Measurements from ENCODE around the gene TAC3. TPM values are rescaled to one million over a fixed set of nuclear protein-coding genes. Genes with fewer than 3 reads are reported as not detected.

TAC3 gene
- total and polyA plus RNA-seq, 4 donors, result not detected

DNA sequence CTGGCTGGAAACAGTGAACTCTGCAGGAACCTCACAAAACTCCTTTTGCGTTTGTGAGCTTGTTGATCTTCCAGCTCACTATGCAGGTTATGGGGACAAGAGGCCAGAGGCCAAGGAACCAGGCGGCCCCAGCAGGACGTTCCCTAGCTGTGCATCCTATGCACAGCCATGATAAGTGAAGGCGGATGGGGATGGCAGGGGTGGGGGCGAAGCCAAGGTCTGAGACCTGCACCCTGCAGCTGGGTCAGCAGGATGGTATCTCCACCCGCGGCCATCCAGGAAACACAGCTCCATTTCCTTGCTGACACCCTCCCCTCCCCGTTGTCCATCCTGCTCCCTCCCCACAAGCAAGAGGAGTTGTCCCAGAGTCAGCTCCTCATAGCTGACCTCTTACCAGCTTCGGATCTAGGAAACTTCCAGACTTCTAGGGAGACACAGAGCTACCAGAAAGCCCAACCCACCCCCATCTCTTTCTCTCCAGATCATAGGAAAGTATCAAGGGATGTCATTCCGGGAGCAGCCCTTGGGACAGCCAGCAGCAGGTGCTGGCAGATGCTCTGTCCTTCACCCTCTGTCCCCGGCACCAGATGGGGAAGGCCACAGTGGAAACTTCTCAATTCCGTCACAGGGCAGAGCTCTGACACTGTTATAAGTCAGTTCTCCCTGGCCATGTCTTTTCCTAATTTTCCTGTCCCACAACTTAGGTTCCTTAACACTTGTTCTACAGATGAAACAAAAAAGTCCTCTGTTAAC lies 19.4 kb downstream of the TAC3 start:
- H3K27ac ChIP-seq (ENCODE audit: low read depth in 1 of 2, low read length in 1 of 2), result no peak overlapping the region
- no peak for ATAC-seq (ENCODE audit: insufficient read depth, low FRiP score)
- WGBS, 2 donors, result 64 to 80% methylated on average over 11 to 12 of the region's 12 CpGs

DNA sequence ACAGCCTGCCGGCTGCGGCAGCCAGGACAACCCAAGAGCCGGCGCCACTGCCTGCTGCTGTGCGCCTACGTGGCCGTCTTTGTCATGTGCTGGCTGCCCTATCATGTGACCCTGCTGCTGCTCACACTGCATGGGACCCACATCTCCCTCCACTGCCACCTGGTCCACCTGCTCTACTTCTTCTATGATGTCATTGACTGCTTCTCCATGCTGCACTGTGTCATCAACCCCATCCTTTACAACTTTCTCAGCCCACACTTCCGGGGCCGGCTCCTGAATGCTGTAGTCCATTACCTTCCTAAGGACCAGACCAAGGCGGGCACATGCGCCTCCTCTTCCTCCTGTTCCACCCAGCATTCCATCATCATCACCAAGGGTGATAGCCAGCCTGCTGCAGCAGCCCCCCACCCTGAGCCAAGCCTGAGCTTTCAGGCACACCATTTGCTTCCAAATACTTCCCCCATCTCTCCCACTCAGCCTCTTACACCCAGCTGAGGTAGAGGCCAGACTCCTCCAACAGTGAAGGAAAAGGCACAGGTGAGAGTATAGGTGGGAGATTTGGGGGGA lies 20.3 kb downstream of the TAC3 start:
- ATAC-seq (ENCODE audit: insufficient read depth, low FRiP score) (no peak), DNase-seq (no peak)
- WGBS, 2 donors, result 92 to 93% methylated on average over 11 of the region's 11 CpGs
- Histone ChIP-seq H3K27me3 (ENCODE audit: control insufficient read depth in 3 of 3, insufficient read depth in 3 of 3, low read length in 2 of 3) (no peaks in the 10 kb centered on the region), H3K27ac (ENCODE audit: low read depth in 1 of 2, low read length in 1 of 2) (no peak overlapping the region), H3K36me3 (ENCODE audit: control insufficient read depth in 4 of 4, insufficient read depth in 4 of 4, low read length in 4 of 4) (peaks cover 0 to 6% (median 0%) of the 10 kb centered on the region in 4 donors), H3K4me3 (no peak overlapping the region), H3K9me3 (ENCODE audit: control insufficient read depth in 4 of 4, insufficient read depth in 3 of 4, low read length in 3 of 4) (no peaks in the 10 kb centered on the region), H3K4me1 (ENCODE audit: control insufficient read depth in 5 of 5, insufficient read depth in 5 of 5, low read length in 5 of 5) (peaks cover 0 to 17% (median 2%) of the 10 kb centered on the region in 5 donors), H3K9ac (ENCODE audit: insufficient read depth in 1 of 2, low read length in 2 of 2) (no peak overlapping the region)
- TF ChIP-seq, protein P1, sequence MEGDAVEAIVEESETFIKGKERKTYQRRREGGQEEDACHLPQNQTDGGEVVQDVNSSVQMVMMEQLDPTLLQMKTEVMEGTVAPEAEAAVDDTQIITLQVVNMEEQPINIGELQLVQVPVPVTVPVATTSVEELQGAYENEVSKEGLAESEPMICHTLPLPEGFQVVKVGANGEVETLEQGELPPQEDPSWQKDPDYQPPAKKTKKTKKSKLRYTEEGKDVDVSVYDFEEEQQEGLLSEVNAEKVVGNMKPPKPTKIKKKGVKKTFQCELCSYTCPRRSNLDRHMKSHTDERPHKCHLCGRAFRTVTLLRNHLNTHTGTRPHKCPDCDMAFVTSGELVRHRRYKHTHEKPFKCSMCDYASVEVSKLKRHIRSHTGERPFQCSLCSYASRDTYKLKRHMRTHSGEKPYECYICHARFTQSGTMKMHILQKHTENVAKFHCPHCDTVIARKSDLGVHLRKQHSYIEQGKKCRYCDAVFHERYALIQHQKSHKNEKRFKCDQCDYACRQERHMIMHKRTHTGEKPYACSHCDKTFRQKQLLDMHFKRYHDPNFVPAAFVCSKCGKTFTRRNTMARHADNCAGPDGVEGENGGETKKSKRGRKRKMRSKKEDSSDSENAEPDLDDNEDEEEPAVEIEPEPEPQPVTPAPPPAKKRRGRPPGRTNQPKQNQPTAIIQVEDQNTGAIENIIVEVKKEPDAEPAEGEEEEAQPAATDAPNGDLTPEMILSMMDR (IDR thresholded peaks at IDR 0.05; ENCODE audit: control extremely low read depth, extremely low read depth), result no peak

More for the DNA sequence above, 19.4 kb downstream of the TAC3 start:
- Histone ChIP-seq H3K36me3 (ENCODE audit: control insufficient read depth in 4 of 4, insufficient read depth in 4 of 4, low read length in 4 of 4) (peaks cover 0 to 11% (median 3%) of the 10 kb centered on the region in 4 donors), H3K9ac (ENCODE audit: insufficient read depth in 1 of 2, low read length in 2 of 2) (no peak overlapping the region), H3K27me3 (ENCODE audit: control insufficient read depth in 3 of 3, insufficient read depth in 3 of 3, low read length in 2 of 3) (no peaks in the 10 kb centered on the region), H3K9me3 (ENCODE audit: control insufficient read depth in 4 of 4, insufficient read depth in 3 of 4, low read length in 3 of 4) (no peaks in the 10 kb centered on the region), H3K4me3 (no peak overlapping the region), H3K4me1 (ENCODE audit: control insufficient read depth in 5 of 5, insufficient read depth in 5 of 5, low read length in 5 of 5) (peaks cover 0 to 18% (median 0%) of the 10 kb centered on the region in 5 donors)
- peak in 2 of 3 donors; percentile 4 to 33 for DNase-seq
- TF ChIP-seq, protein P1 (IDR thresholded peaks at IDR 0.05; ENCODE audit: control extremely low read depth, extremely low read depth), result no peak

DNA sequence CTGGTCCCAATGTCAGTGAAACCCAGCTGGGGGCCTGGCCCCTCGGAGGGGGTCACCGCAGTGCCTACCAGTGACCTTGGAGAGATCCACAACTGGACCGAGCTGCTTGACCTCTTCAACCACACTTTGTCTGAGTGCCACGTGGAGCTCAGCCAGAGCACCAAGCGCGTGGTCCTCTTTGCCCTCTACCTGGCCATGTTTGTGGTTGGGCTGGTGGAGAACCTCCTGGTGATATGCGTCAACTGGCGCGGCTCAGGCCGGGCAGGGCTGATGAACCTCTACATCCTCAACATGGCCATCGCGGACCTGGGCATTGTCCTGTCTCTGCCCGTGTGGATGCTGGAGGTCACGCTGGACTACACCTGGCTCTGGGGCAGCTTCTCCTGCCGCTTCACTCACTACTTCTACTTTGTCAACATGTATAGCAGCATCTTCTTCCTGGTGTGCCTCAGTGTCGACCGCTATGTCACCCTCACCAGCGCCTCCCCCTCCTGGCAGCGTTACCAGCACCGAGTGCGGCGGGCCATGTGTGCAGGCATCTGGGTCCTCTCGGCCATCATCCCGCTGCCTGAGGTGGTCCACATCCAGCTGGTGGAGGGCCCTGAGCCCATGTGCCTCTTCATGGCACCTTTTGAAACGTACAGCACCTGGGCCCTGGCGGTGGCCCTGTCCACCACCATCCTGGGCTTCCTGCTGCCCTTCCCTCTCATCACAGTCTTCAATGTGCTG lies 21.0 kb downstream of the TAC3 start:
- no peaks in the 10 kb centered on the region for H3K27me3 ChIP-seq (ENCODE audit: control insufficient read depth in 3 of 3, insufficient read depth in 3 of 3, low read length in 2 of 3)
- peaks cover 0 to 6% (median 0%) of the 10 kb centered on the region in 4 donors for H3K36me3 ChIP-seq (ENCODE audit: control insufficient read depth in 4 of 4, insufficient read depth in 4 of 4, low read length in 4 of 4)
- DNase-seq, result no peak
- H3K4me3 ChIP-seq, result no peak overlapping the region
- no peak overlapping the region for H3K9ac ChIP-seq (ENCODE audit: insufficient read depth in 1 of 2, low read length in 2 of 2)
- ATAC-seq (ENCODE audit: insufficient read depth, low FRiP score), result no peak
- 94 to 96% methylated on average over 26 of the region's 26 CpGs for WGBS, 2 donors
- no peaks in the 10 kb centered on the region for H3K9me3 ChIP-seq (ENCODE audit: control insufficient read depth in 4 of 4, insufficient read depth in 3 of 4, low read length in 3 of 4)
- H3K27ac ChIP-seq (ENCODE audit: low read depth in 1 of 2, low read length in 1 of 2), result no peak overlapping the region
- H3K4me1 ChIP-seq (ENCODE audit: control insufficient read depth in 5 of 5, insufficient read depth in 5 of 5, low read length in 5 of 5), result peaks cover 0 to 20% (median 2%) of the 10 kb centered on the region in 5 donors
- TF ChIP-seq, protein P1 (IDR thresholded peaks at IDR 0.05; ENCODE audit: control extremely low read depth, extremely low read depth), result no peak

Measured in lung (tissue), 12 donors.